GM13976 (cell line): ENCODE measurements around the gene GNL3.
A peak's percentile ranks its signal among the peaks of the same experiment; 100 is the strongest.

Experiments used
- DNase-seq: peaks from one replicate; pipeline ENCODE4 v3.0.0; 2012; ENCODE audit warnings: low spot score
- CTCF ChIP-seq: IDR thresholded peaks from 2 replicates; pipeline ENCODE4 v1.5.1; 2012; ENCODE audit warnings: borderline replicate concordance, mild to moderate bottlenecking; ENCODE audit not compliant: insufficient read depth; ENCODE audit errors: extremely low read depth, missing control alignments, control extremely low read depth
- in situ Hi-C: fragments of 300-500 bp; cut with MboI; formaldehyde crosslinking; loops from one replicate; pipeline ENCODE4 v1.12.0; 2022; ENCODE audit warnings: low sequenced_read_pairs, mixed read lengths, inconsistent platforms; ENCODE audit not compliant: unreplicated experiment

Gene GNL3

GRCh38 chr3:52705438-52705687 is 19.5 kb downstream of the GNL3 start:
- in situ Hi-C loops = no loop called here
- TF ChIP-seq CTCF = no peak
- no peak for DNase-seq

- DNase-seq = peak; percentile 93
- no peak for TF ChIP-seq CTCF
- in situ Hi-C loops = no loop called here
Observed at GRCh38 chr3:52705688-52706686, 20.2 kb downstream of the GNL3 start, which contains the start of the genes GLT8D1 and SPCS1. TSS of gene GLT8D1 (minus strand) at chr3:52705791. CDS start at chr3:52700460, 5,331 bp downstream. TSS of gene SPCS1 (plus strand) at chr3:52706106. CDS start at chr3:52706247, 141 bp downstream.

- in situ Hi-C loops = no loop called here
- peak; percentile 51 for DNase-seq
- no peak for TF ChIP-seq CTCF
Observed at GRCh38 chr3:52707585-52707984, 21.8 kb downstream of the GNL3 start.

- in situ Hi-C loops = no loop called here
- TF ChIP-seq CTCF = no peak
- peak; percentile 45 for DNase-seq
Observed at GRCh38 chr3:52710512-52710911, 24.7 kb downstream of the GNL3 start.

GRCh38 chr3:52712291-52713212 is 26.7 kb downstream of the GNL3 start:
- in situ Hi-C loops = no loop called here
- TF ChIP-seq CTCF = no peak

More at GRCh38 chr3:52712291-52713212, 26.7 kb downstream of the GNL3 start:
- no peak for DNase-seq
